HG03139 (cell line): ENCODE data around the gene LNX2.

Experiments
- ATAC-seq: cut with Tn5 transposase; IDR thresholded peaks from one replicate; pipeline ENCODE4 v1.9.1; 2021; ENCODE audit not compliant: unreplicated experiment

The LNX2 gene

DNA sequence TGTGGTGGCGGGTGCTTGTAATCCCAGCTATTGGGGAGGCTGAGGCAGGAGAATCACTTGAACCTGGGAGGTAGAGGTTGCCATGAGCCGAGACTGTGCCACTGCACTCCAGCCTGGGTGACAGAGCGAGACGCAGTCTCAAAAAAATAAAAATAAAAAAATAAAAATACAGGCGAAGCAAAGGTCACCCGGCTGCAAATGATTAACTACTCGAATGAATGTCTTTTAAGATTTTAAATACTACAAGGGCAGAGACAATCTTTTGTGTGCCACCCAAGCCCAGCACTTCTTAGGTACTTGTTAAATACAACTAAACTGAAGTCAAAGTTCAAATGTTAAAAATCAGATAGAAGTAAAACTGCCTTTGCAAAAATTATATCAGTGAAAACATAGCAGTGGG, 6.7 kb downstream of the LNX2 start:
- ATAC-seq, result no peak

GRCh38 chr13:27607125-27607524, 13.2 kb downstream of the LNX2 start:
- ATAC-seq, result no peak

DNA sequence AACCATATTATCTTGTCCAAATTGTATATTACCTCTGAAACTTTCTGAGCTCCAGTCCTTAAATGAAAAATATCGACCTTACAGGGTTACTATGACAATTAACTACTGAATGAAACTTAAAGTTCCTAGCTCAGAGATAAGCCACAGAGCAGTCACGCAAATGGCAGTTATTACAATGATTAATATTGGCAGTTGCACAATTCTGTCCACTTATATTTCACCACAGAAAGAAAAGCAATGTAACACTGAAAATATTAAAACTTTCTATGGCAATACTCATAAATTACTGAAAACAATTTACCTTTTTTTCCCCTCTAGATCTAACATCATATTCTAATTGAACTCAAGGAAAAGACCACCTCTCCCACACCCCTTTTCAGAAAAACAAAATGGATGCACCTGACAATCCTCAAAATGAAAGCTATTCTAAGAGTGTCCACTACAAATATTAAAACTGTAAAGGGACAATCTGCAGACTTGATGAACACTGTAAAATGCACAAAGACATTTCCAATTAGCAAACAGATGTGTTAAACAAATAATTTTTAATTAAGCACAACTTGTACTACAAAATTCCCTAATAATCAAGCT, 14.6 kb downstream of the LNX2 start:
- ATAC-seq, result no peak

DNA sequence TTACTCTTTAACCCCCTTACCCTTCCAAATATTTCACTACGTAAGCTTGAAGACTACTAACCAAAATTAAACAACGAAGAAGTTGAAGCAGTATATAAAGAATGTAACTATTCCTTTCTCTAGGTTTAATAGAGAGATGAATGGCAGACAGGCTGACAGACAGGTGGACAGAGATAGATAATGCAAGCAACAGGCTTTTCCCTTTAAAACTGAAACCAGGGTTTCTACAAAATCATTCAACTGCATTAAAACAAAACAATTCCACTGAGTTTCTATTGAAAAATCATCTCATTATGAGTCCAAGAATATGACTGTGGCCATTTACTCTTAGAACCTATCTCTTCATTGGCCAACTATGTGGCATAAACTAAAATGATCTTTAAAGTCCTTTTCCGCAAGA, 15.2 kb downstream of the LNX2 start:
- ATAC-seq, result no peak

- no peak for ATAC-seq
Measured at GRCh38 chr13:27601803-27602202, 18.5 kb downstream of the LNX2 start.

- no peak for ATAC-seq
Measured at GRCh38 chr13:27601208-27601607, 19.1 kb downstream of the LNX2 start.

DNA sequence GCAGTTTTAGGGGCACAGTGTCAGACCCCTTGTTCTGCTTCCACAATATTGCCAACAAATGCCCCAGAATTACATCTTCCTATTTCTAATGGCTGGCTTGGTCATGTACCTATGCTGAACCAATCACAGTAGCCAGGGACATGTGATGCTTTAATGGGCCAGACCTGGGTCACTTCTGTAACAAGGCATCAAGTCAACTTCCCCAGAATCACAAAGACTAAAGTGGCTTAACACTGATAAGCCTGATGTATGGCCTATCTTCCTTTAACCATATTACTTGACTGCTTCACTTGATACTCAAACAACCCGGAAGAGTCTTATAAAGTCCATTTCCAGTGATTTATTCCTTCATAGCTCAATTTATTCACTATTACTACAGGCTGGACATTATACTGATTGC, 19.6 kb downstream of the LNX2 start:
- ATAC-seq, result no peak

DNA sequence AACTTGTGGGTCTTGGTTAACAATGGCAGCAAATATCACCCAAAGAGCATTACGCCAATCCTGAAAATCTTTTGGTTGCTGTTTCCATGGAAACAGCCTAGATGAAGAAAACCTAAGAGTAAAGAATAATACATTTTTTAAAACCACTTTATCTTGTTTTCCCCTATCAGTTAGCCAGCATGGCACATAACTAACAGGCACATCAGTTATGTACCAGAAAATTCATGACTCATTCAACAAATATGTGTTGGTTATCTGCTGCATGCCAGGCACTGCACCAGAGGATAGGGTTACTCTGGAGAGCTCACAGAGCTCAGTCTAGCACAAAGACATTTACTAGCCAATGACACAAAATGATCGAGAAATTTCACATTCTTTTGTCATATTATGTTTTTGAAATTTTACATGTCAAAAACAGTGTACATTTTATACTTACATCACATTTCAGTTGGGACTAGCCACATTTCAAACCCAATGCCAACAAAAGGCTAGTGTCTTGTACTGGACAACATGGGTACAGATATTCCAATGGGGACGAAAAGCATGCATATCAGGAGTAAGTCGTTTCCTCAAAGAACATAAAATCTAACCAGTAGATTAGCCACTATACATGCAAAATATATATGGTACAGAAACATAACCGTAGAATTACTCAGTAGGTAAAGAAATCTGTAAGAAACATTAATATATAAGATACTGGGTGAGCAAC, 20.3 kb downstream of the LNX2 start:
- ATAC-seq, result no peak

DNA sequence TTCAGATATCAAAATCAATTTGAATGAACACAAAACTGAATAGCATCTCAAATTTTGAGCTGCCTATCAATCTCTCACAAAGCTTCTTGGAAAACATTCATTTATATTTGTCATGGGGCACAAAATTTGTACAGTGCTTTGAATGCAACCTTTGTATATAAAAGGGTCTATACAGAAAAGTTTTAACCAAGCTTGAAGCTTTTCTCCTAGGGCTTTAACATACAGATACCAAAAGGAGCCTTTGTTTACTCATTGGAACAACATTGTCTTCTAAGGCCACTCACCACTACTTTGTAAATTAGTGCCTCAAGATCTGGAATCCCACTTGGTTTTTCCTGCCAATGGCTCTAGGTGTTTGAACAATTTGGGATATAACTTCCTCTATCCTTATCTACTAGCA, 21.2 kb downstream of the LNX2 start:
- ATAC-seq, result no peak

- no peak for ATAC-seq
Measured at GRCh38 chr13:27595055-27595811, 25.1 kb downstream of the LNX2 start.

GRCh38 chr13:27593267-27593666, 27.1 kb downstream of the LNX2 start:
- no peak for ATAC-seq

DNA sequence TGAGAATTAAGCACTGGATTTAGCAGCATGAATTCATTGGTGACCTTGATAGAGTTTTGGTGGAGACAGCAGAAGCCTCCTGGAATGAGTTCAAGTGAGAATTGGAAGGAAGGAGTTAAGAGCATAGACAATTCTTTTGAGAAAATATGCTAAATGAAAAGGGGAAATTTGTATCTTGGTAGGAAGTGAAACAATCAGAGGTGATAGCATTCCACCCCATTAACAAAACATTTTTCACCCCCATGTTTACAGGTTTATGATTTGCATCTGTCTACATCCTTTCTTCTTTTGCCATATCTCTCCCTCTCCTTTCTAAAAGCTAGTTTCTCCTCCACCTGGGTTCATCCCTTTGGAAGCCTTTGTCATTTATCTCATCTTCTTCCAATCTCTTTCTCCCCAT, 27.5 kb downstream of the LNX2 start:
- ATAC-seq, result no peak

DNA sequence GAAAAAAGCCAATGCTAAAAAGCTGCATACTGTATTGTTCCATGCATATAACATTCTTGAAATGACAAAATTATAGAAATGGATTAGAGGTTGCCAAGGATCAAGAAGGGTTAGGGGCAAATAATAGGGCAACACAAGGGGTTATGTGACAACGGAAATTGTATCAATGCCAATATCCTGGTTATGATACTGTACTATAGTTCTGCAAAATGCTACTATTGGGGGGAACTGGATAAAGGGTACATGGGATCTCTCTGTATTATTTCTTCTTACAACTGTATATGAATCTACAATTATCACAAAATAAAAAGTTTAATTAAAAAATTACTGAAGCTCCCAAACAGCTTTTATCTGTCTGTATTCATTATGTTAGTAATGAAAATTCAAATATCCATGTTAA, 31.9 kb downstream of the LNX2 start:
- no peak for ATAC-seq

DNA sequence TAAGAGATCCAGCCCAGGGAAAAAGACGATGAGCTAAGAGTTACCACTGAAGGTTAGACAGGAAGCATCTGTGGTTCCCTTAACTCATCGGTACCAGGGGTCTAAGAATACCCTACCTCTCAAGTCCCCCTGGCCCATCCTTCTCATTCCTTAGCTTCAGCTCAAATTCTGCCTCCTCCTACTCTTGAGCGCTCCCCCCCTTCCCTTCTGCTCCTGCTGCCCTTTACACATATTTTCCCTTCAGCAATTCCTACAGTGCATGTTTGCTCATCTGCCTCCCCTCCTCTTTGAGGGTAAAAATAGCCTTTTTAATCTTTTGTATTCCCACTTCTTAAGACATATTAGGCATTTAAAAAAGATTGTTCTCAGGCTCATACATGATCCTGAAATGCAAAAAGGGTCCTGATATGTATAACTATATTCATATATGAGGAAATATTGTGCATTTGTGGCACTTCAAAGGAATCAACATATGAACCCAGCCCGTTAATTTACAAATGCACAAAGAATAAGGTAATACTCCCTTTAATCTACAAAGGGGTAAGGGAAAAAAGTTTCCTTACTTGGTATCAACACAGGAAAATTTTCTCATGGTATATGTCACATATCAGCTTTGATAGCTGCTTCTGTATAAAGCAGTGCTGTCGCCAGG, 33.1 kb downstream of the LNX2 start:
- ATAC-seq, result no peak

- ATAC-seq, result no peak
Measured at GRCh38 chr13:27583645-27584044, 36.7 kb downstream of the LNX2 start.

DNA sequence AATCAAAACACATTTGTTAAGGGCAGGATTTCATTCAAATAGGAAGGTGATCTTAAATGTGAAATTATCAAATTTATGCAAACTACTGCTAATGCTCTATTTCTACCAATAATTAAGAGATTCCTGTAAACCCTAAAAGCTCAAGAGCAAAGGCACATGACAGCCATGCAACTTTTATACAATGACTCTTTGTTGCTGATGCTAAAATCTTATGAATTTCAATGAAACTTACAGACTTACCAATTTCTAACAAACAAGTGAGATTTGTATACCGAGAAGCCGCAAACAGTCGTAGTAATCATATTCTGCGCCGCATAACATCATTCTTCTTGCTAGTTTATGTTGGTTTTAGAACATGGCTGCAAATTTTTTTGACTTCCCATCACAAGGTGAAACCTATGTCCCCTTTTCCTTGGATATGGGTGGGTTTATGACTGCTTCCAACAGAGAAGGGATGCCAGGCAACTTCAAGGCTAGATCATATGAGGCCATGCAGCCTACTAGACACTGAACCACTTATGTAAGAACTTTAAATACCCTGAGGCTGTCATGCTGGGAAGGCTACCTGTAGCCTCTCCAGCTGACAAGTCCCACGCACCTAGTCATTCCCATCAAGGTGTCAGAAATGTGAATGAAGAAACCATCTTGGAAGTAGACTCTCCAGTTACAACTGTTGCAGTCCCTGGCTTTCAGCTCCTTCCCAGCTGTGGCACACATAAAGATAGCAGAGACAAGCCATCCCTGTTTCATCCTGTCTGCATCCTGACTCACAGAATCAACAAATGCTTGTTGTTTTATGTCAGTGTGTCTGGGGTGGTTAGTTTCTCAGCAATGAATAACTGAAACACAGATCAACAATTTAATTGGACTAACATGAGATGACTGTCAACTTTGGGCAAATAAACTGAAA, 42.0 kb downstream of the LNX2 start:
- ATAC-seq, result no peak

GRCh38 chr13:27574661-27575060, 45.7 kb downstream of the LNX2 start:
- no peak for ATAC-seq

- no peak for ATAC-seq
Measured at GRCh38 chr13:27573265-27573664, 47.1 kb downstream of the LNX2 start.

DNA sequence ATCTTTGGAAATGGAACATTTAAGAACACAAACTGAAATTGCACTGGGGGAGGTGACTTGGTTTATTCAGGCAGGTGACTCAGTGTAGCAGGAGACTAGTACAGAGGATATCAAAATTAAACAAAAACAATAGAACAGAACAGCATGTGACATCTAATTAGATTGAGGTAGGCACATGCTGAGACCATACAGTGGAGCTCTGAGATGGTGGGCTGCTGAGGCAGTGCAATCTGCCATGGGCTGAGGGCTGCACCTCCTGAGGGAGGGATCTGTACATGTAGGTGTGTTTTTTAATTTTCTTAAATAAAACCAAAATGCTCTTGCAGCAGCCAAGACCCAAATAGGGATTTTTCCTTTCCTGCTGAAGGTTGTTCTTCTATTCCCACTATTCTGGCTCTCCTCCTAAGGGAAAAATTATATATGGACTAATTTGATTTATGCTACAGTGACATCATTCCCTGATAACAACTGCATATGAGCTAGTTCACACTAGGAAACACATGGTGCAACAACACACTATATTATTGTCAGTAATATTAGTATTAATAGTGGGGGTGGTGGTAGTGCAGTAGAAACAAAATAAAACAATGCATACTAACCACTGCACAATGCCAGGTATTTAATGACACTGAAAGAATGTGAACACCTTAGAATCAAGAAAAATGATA, 48.0 kb downstream of the LNX2 start:
- no peak for ATAC-seq

DNA sequence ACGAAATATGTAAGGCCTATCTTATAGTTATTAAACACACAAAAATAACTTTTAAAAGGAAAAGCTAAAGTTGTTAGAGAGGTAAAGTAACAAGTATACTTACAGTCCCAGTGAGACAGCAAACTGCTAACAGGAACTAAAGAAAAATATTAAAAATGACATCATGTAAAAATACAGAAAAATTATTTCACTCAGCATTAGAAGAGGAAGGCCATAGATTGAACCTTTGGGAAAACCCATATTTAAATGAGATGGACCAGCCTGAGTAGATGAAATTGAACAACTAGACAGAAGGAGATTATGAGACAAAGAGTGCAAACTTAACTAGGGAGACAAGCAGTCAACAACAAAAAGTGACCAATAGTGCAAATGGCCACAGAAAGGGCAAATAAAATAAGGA, 49.4 kb downstream of the LNX2 start:
- no peak for ATAC-seq
